Hepatocyte (in vitro differentiated cells): ENCODE data around the gene NDUFB11. TPM values are rescaled to one million over a fixed set of nuclear protein-coding genes. Genes with fewer than 3 reads are reported as not detected.

ENCODE experiments used
- DNase-seq: peaks from one replicate; pipeline ENCODE4 v3.0.0-alpha.2; 2016; ENCODE audit warnings: low spot score
- H2AFZ ChIP-seq: fragments of 200-600 bp; sonication (generic); 2 replicates; pipeline ENCODE4 v1.6.0; 2016; ENCODE audit warnings: antibody characterized with exemption, mild to moderate bottlenecking
- H3K27ac ChIP-seq: fragments of 200-600 bp; sonication (generic); 2 replicates; pipeline ENCODE4 v1.5.1; 2016; ENCODE audit warnings: mild to moderate bottlenecking
- H3K27me3 ChIP-seq: fragments of 200-600 bp; sonication (generic); 2 replicates; pipeline ENCODE4 v1.6.1; 2016
- H3K36me3 ChIP-seq: fragments of 200-600 bp; sonication (generic); replicated peaks from 2 replicates; pipeline ENCODE4 v1.5.1; 2016; ENCODE audit warnings: low read depth; ENCODE audit not compliant: insufficient read depth
- H3K4me1 ChIP-seq: fragments of 200-600 bp; sonication (generic); 2 replicates; pipeline ENCODE4 v1.5.1; 2016; ENCODE audit warnings: mild to moderate bottlenecking, moderate library complexity; ENCODE audit not compliant: insufficient read depth
- H3K4me2 ChIP-seq: fragments of 200-600 bp; sonication (generic); 2 replicates; pipeline ENCODE4 v1.6.0; 2016
- H3K4me3 ChIP-seq: fragments of 200-600 bp; sonication (generic); 2 replicates; pipeline ENCODE4 v1.5.1; 2016; ENCODE audit warnings: mild to moderate bottlenecking
- H3K79me2 ChIP-seq: fragments of 200-600 bp; sonication (generic); 2 replicates; pipeline ENCODE4 v1.6.0; 2017; ENCODE audit warnings: mild to moderate bottlenecking
- H3K9me2 ChIP-seq: fragments of 200-600 bp; sonication (generic); replicated peaks from 2 replicates; pipeline ENCODE4 v1.6.0; 2017; ENCODE audit warnings: mild to moderate bottlenecking; ENCODE audit not compliant: insufficient read depth
- H3K9me3 ChIP-seq: fragments of 200-600 bp; sonication (generic); 2 replicates; pipeline ENCODE4 v1.5.1; 2016; ENCODE audit warnings: low read depth, mild to moderate bottlenecking
- H4K20me1 ChIP-seq: fragments of 200-600 bp; sonication (generic); 2 replicates; pipeline ENCODE4 v1.6.0; 2016; ENCODE audit warnings: mild to moderate bottlenecking; ENCODE audit not compliant: insufficient read depth, poor library complexity, severe bottlenecking
- CTCF ChIP-seq: fragments of 200-600 bp; sonication (generic); IDR thresholded peaks from 2 replicates; pipeline ENCODE4 v1.5.1; 2016; ENCODE audit warnings: antibody characterized with exemption, mild to moderate bottlenecking; ENCODE audit not compliant: poor library complexity
- EZH2 ChIP-seq: fragments of 200-600 bp; sonication (generic); IDR thresholded peaks from 2 replicates; pipeline ENCODE4 v1.6.1; 2016; ENCODE audit warnings: antibody characterized with exemption, mild to moderate bottlenecking, borderline replicate concordance
- EZH2phosphoT487 ChIP-seq: fragments of 200-600 bp; sonication (generic); IDR thresholded peaks from one replicate; pipeline ENCODE4 v1.6.1; 2018; ENCODE audit warnings: antibody characterized with exemption, mild to moderate bottlenecking, low read depth, moderate library complexity; ENCODE audit not compliant: unreplicated experiment, severe bottlenecking
- WGBS: methylation state at CpG from one replicate; pipeline ENCODE4 v1.1.6; 2016; ENCODE audit warnings: low lambda C conversion rate; ENCODE audit errors: missing lambda C conversion rate; 5-methylcytosine and 5-hydroxymethylcytosine counted together
- polyA plus RNA-seq: library from polyadenylated mRNA; unstranded; fragments of >200 nt; fragmentation: Nextera tagmentation; extraction: Ambion mirVana; gene quantifications from 2 replicates; pipeline ENCODE4 v1.2.1, GENCODE V29; 2016
- small RNA-seq: library from RNA; depleted of rRNA; stranded (forward); fragments of <200 nt; gene quantifications from one replicate; pipeline ENCODE3, GENCODE V24; 2014
- total RNA-seq: library from RNA; depleted of rRNA; stranded (reverse); fragments of >200 nt; gene quantifications from 2 replicates; pipeline ENCODE4 v1.2.3, GENCODE V29; 2014

NDUFB11 gene
- total and polyA plus RNA-seq, 2 experiments from 2014 or later = 65.4 to 168 TPM

GRCh38 chrX:47097018-47097417, 47.5 kb downstream of the NDUFB11 start:
- no peaks in the 10 kb centered on the region for H3K4me1 ChIP-seq

GRCh38 chrX:47093860-47094259, 50.6 kb downstream of the NDUFB11 start:
- no peak for DNase-seq
- Histone ChIP-seq H3K79me2 (no peaks in the 10 kb centered on the region), H3K4me1 (no peaks in the 10 kb centered on the region), H2AFZ (no peak overlapping the region), H3K27ac (no peak overlapping the region), H3K36me3 (no peaks in the 10 kb centered on the region), H3K4me2 (no peak overlapping the region), H3K9me2 (no peaks in the 10 kb centered on the region), H3K4me3 (no peak overlapping the region), H4K20me1 (no peaks in the 10 kb centered on the region), H3K9me3 (no peaks in the 10 kb centered on the region), H3K27me3 (no peaks in the 10 kb centered on the region)
- TF ChIP-seq EZH2phosphoT487 (no peak), CTCF (no peak), EZH2 (no peak)
- WGBS = 79% methylated on average over 11 of the region's 11 CpGs

More at GRCh38 chrX:47097018-47097417, 47.5 kb downstream of the NDUFB11 start:
- TF ChIP-seq EZH2phosphoT487 (no peak), EZH2 (no peak), CTCF (no peak)
- Histone ChIP-seq H3K9me3 (no peaks in the 10 kb centered on the region), H3K4me3 (no peak overlapping the region), H3K27ac (no peak overlapping the region), H3K4me2 (no peak overlapping the region), H3K9me2 (no peaks in the 10 kb centered on the region), H3K27me3 (no peaks in the 10 kb centered on the region), H3K36me3 (no peaks in the 10 kb centered on the region), H3K79me2 (no peaks in the 10 kb centered on the region), H4K20me1 (no peaks in the 10 kb centered on the region), H2AFZ (no peak overlapping the region)
- DNase-seq = no peak
- WGBS = 72% methylated on average over 4 of the region's 4 CpGs

GRCh38 chrX:47093248-47093647, 51.3 kb downstream of the NDUFB11 start:
- H4K20me1 ChIP-seq = no peaks in the 10 kb centered on the region
- no peak overlapping the region for H2AFZ ChIP-seq
- no peaks in the 10 kb centered on the region for H3K9me3 ChIP-seq
- peak; percentile 50 for DNase-seq
- H3K9me2 ChIP-seq = no peaks in the 10 kb centered on the region
- H3K4me1 ChIP-seq = no peaks in the 10 kb centered on the region
- no peaks in the 10 kb centered on the region for H3K79me2 ChIP-seq
- H3K4me3 ChIP-seq = no peak overlapping the region
- H3K36me3 ChIP-seq = no peaks in the 10 kb centered on the region
- H3K4me2 ChIP-seq = no peak overlapping the region
- H3K27me3 ChIP-seq = no peaks in the 10 kb centered on the region
- 18% methylated on average over 1 of the region's 1 CpG for WGBS
- no peak overlapping the region for H3K27ac ChIP-seq
- TF ChIP-seq EZH2phosphoT487 = no peak
- peak; percentile 59 for TF ChIP-seq CTCF
- TF ChIP-seq EZH2 = no peak

Small RNA genes within 50 kb of the gene (small RNA-seq; reads per million reads assigned to genes)
- gene RNU12-2P = not detected

Other genes starting within 250 kb of the NDUFB11 start
- gene JADE3, start 232.3 kb downstream of the NDUFB11 start, total RNA-seq = 17.3 and 18.6 TPM in 2 replicates
- 5.9 and 6.4 TPM in 2 replicates for gene JADE3, start 232.3 kb downstream of the NDUFB11 start, polyA plus RNA-seq
- gene RGN, start 66.3 kb downstream of the NDUFB11 start, total RNA-seq = 105 and 108 TPM in 2 replicates
- gene RGN, start 66.3 kb downstream of the NDUFB11 start, polyA plus RNA-seq = 82.7 and 111 TPM in 2 replicates
- 21.7 and 26.4 TPM in 2 replicates for gene RBM10, start 519 bp upstream of the NDUFB11 start, total RNA-seq
- 29.2 and 35.9 TPM in 2 replicates for gene RBM10, start 519 bp upstream of the NDUFB11 start, polyA plus RNA-seq
- 231 and 253 TPM in 2 replicates for gene UBA1, start 49.1 kb upstream of the NDUFB11 start, total RNA-seq
- 213 and 236 TPM in 2 replicates for gene UBA1, start 49.1 kb upstream of the NDUFB11 start, polyA plus RNA-seq
- 121 and 130 TPM in 2 replicates for gene CDK16, start 74.0 kb upstream of the NDUFB11 start, total RNA-seq
- 190 and 210 TPM in 2 replicates for gene CDK16, start 74.0 kb upstream of the NDUFB11 start, polyA plus RNA-seq
- 75.3 and 89.2 TPM in 2 replicates for gene USP11, start 88.3 kb upstream of the NDUFB11 start, total RNA-seq
- 199 and 232 TPM in 2 replicates for gene USP11, start 88.3 kb upstream of the NDUFB11 start, polyA plus RNA-seq
- gene ZNF157, start 225.9 kb upstream of the NDUFB11 start, total RNA-seq = 0.08 and 0.33 TPM in 2 replicates
- gene ZNF157, start 225.9 kb upstream of the NDUFB11 start, polyA plus RNA-seq = not detected in 2 replicates